Activated CD8-positive, alpha-beta T cell treated with anti-CD3 and anti-CD28 coated beads for 36 hours (primary cell): ENCODE results near the gene VIPR2. TPM values are rescaled to one million over a fixed set of nuclear protein-coding genes. Genes with fewer than 3 reads are reported as not detected.

ENCODE experiments used
- ATAC-seq: fragments of 200-7000 bp; cut with Tn5 transposase; one replicate; pipeline ENCODE4 v1.10.0; 2021; ENCODE audit warnings: mild to moderate bottlenecking, moderate library complexity
- CTCF ChIA-PET: fragments of 350-600 bp; sonication (Branson Sonifier 250); formaldehyde crosslinking; loops from one replicate; lab custom pipeline; 2021; ENCODE audit warnings: antibody characterized with exemption; lab: Charles Lee
- POLR2A ChIA-PET: fragments of 350-600 bp; sonication (Branson Sonifier 250); formaldehyde crosslinking; loops from one replicate; lab custom pipeline; 2021; ENCODE audit warnings: antibody characterized with exemption; lab: Charles Lee
- DNase-seq: peaks from one replicate; pipeline ENCODE4 v3.0.0-alpha.2; 2020
- H3K27ac Mint-ChIP-seq: one replicate; pipeline ENCODE4 v1.8.0; 2021; ENCODE audit warnings: mild to moderate bottlenecking, mixed read lengths
- H3K27me3 Mint-ChIP-seq: one replicate; pipeline ENCODE4 v1.8.0; 2021; ENCODE audit warnings: mixed read lengths
- H3K36me3 Mint-ChIP-seq: one replicate; pipeline ENCODE4 v1.8.0; 2021; ENCODE audit warnings: low read depth, mixed read lengths
- H3K4me1 Mint-ChIP-seq: one replicate; pipeline ENCODE4 v1.8.0; 2021; ENCODE audit warnings: low read depth, mixed read lengths
- H3K4me3 Mint-ChIP-seq: one replicate; pipeline ENCODE4 v1.8.0; 2021; ENCODE audit warnings: mild to moderate bottlenecking, moderate library complexity, mixed read lengths
- H3K9me3 Mint-ChIP-seq: one replicate; pipeline ENCODE4 v1.8.0; 2021; ENCODE audit warnings: mixed read lengths
- intact Hi-C: fragments of 100-400 bp; cut with micrococcal nuclease; formaldehyde crosslinking; loops from one replicate; pipeline ENCODE4 v1.10.0; 2022
- total RNA-seq, 2 experiments: library from RNA; stranded (reverse); gene quantifications; one replicate each; pipeline ENCODE4 v1.2.3, GENCODE V29; 2021
- TF ChIP-seq, protein P1 (sequence below): fragments of 200-600 bp; IDR thresholded peaks from one replicate; pipeline ENCODE4 v1.8.0; 2022; ENCODE audit warnings: antibody characterized with exemption, mild to moderate bottlenecking

Gene VIPR2
- total RNA-seq, 2 experiments from 2014 or later = 0.09 TPM; not detected in 1

DNA sequence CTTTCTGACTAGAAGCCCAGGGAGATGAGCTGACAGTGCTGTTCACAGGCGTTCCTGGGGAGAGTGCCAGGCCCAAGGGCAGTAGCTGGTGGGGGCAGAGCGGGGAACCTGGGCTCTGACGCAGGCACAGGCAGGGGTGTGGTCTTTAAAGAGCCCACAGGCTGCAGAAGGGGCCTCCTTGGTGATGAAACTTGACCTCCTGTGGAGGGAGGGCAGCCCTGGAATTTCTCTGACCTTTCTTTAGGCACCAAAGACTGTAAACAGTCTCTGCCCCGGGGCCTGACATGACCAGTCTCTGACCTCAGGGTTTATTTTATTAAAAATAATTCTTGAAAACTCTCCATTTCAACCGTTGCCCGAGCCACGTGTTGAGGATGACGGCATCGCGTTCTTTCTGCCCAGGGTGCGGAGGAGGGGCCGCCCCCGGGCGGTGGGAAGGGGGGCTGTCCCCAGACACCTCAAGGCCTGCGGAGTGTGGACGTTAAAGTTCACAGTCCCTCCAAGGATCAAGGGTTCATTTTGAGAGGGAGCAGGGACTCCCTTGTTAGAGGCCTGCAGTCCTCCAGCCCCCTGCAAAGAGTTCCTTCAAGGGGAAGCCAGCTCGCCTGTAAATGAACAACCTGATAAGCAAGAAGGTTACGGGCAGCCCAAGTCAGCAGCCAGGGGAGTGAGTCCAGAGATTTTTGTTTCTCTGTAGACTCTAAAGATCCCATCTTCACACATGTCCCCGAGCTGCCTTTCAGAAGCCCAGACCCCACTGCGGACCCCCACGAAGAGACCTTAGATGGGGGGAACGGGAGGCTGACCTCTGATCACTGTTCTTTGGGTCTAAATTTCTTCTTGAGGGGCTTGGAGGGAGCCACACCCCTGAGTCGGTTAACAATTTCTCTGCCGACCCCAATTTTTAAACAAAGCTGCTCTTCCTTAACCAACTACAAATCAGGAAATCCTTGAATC lies 128.9 kb downstream of the VIPR2 start:
- CTCF ChIA-PET = interaction anchor here (1.4 kb wide), 1 partner anchor 39 kb away, joined by 4 read pairs; no protein-coding TSS in a partner anchor
- Mint-ChIP-seq H3K9me3 (peaks cover 1% of the 10 kb centered on the region), H3K36me3 (no peaks in the 10 kb centered on the region), H3K27me3 (peaks cover 5% of the 10 kb centered on the region), H3K4me1 (peaks cover 13% of the 10 kb centered on the region), H3K4me3 (no peak overlapping the region), H3K27ac (no peak overlapping the region)
- TF ChIP-seq, protein P1, sequence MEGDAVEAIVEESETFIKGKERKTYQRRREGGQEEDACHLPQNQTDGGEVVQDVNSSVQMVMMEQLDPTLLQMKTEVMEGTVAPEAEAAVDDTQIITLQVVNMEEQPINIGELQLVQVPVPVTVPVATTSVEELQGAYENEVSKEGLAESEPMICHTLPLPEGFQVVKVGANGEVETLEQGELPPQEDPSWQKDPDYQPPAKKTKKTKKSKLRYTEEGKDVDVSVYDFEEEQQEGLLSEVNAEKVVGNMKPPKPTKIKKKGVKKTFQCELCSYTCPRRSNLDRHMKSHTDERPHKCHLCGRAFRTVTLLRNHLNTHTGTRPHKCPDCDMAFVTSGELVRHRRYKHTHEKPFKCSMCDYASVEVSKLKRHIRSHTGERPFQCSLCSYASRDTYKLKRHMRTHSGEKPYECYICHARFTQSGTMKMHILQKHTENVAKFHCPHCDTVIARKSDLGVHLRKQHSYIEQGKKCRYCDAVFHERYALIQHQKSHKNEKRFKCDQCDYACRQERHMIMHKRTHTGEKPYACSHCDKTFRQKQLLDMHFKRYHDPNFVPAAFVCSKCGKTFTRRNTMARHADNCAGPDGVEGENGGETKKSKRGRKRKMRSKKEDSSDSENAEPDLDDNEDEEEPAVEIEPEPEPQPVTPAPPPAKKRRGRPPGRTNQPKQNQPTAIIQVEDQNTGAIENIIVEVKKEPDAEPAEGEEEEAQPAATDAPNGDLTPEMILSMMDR = no peak
- POLR2A ChIA-PET = no interaction called here
- intact Hi-C loops = no loop called here
- ATAC-seq (no peak), DNase-seq (no peak)

DNA sequence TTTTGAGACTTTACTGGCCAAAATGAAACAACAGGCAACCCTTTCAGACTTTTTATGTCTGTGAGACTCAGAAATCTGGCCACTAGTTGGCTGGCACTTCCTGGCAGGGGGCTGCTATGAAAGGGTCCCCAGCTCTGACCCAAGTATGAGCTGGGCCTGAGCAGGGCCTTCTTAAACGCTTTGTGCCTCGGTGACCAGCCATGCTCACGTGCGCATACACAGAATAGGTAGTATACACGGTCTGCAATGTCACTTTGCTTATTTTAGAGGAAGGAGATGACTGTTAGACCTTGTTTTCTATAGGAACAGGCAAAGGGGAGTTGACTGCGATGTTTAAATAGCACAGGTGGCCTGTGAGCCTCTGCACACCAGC lies 129.6 kb downstream of the VIPR2 start:
- no peaks in the 10 kb centered on the region for H3K36me3 Mint-ChIP-seq
- H3K27ac Mint-ChIP-seq = no peak overlapping the region
- ATAC-seq (no peak), DNase-seq (no peak)
- TF ChIP-seq, protein P1 = no peak
- POLR2A ChIA-PET = no interaction called here
- CTCF ChIA-PET = no interaction called here
- no peak overlapping the region for H3K4me3 Mint-ChIP-seq
- H3K4me1 Mint-ChIP-seq = peaks cover 13% of the 10 kb centered on the region
- intact Hi-C loops = no loop called here
- H3K9me3 Mint-ChIP-seq = no peaks in the 10 kb centered on the region
- no peaks in the 10 kb centered on the region for H3K27me3 Mint-ChIP-seq

DNA sequence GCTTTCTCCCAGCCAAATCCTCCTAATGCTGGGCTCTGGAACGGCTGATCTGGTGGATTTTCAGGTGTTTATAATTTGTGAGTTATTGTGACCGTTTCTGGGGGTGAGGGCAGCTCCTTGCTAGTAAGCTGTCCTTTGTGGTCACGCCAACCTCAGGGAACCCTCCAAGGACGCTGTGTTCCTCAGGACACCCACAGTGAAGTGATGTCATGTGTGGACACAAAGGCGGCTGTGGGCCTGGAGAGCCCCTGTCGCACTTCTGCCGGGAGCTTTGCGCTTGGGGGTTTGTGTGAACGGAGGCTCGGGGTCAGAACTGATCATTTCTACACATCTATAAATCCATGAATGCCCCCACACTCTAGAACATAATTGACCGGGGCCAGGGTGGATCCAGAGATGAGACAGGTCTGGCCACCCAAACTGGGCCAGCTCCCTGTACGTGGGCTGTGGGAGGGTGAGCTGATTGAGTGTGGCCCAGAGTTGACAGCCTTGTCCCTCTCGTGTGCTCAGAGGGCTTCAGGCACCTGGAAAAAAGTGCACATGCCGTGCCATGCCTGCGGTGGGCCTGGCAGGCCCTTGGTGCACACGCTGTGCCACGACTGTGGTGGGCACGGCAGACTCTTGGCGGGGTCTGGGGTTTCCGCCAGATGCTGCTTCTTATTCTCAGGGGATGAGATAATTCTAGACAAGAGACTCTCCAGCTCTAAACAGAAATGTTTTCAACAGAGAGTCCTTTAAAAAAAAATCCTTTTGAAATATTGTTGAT lies 130.2 kb downstream of the VIPR2 start:
- H3K36me3 Mint-ChIP-seq = no peaks in the 10 kb centered on the region
- POLR2A ChIA-PET = interaction anchor here (1.2 kb wide), 1 partner anchor 38 kb away, joined by 4 read pairs; no protein-coding TSS in a partner anchor
- H3K4me3 Mint-ChIP-seq = no peak overlapping the region
- DNase-seq (no peak), ATAC-seq (no peak)
- no peaks in the 10 kb centered on the region for H3K27me3 Mint-ChIP-seq
- TF ChIP-seq, protein P1 = no peak
- no peaks in the 10 kb centered on the region for H3K9me3 Mint-ChIP-seq
- CTCF ChIA-PET = no interaction called here
- intact Hi-C loops = no loop called here
- H3K4me1 Mint-ChIP-seq = peaks cover 13% of the 10 kb centered on the region
- no peak overlapping the region for H3K27ac Mint-ChIP-seq

DNA sequence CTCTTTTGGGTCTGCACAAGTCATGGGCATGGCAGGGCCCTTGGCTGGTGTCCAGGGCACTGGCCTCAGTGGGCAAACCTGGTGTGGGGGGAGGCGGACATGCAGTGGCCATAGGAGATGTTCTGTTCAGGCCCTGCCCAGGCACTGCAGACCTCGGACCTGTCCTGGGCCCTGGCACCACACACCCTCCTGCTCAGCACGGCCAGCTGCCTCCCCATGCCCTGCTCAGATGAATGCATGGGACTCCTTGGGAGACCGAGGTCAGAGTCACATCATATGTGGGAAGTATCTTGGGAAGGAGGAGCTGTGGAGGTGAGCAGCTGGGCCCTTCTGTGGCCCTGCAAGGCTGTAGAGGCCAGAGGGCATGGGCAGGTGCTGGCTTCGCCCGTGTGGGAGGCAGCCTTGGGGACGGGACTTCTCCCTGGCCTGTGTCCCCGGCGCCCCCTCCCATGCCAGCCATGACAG lies 130.8 kb downstream of the VIPR2 start:
- Mint-ChIP-seq H3K4me3 (no peak overlapping the region), H3K27me3 (no peaks in the 10 kb centered on the region), H3K27ac (no peak overlapping the region), H3K36me3 (no peaks in the 10 kb centered on the region), H3K4me1 (peaks cover 8% of the 10 kb centered on the region), H3K9me3 (no peaks in the 10 kb centered on the region)
- POLR2A ChIA-PET = interaction anchor here (1.2 kb wide), 1 partner anchor 39 kb away, joined by 4 read pairs; no protein-coding TSS in a partner anchor
- DNase-seq (no peak), ATAC-seq (no peak)
- intact Hi-C loops = no loop called here
- CTCF ChIA-PET = no interaction called here
- TF ChIP-seq, protein P1 = no peak
